GM23338 (cell line): ENCODE data around the gene CGB1. TPM values are rescaled to one million over a fixed set of nuclear protein-coding genes. Genes with fewer than 3 reads are reported as not detected.

Source experiments
- ATAC-seq: fragments of 200-7000 bp; cut with Tn5 transposase; 3 replicates; pipeline ENCODE4 v1.9.1; 2020
- DNase-seq: peaks from one replicate; pipeline ENCODE4 v3.0.0-alpha.2; 2015; ENCODE audit warnings: low spot score
- H2AFZ ChIP-seq: fragments of 200-600 bp; sonication (generic); 2 replicates; pipeline ENCODE4 v1.8.0; 2016; ENCODE audit warnings: antibody characterized with exemption, mild to moderate bottlenecking, moderate library complexity
- H3F3A ChIP-seq: fragments of 200-600 bp; sonication (generic); replicated peaks from 2 replicates; pipeline ENCODE4 v1.8.0; 2017; ENCODE audit warnings: antibody characterized with exemption, mixed run types, low read depth
- H3K27ac ChIP-seq: fragments of 200-600 bp; sonication (generic); 2 replicates; pipeline ENCODE4 v1.6.1; 2016; ENCODE audit warnings: low read depth
- H3K27me3 ChIP-seq: fragments of 200-600 bp; sonication (generic); 2 replicates; pipeline ENCODE4 v1.8.0; 2016; ENCODE audit warnings: mild to moderate bottlenecking, mixed run types, moderate library complexity; ENCODE audit not compliant: insufficient read depth
- H3K36me3 ChIP-seq: fragments of 200-600 bp; sonication (generic); 2 replicates; pipeline ENCODE4 v1.8.0; 2016; ENCODE audit warnings: mild to moderate bottlenecking; ENCODE audit not compliant: insufficient read depth
- H3K4me1 ChIP-seq: fragments of 200-600 bp; sonication (generic); 2 replicates; pipeline ENCODE4 v1.8.0; 2016; ENCODE audit warnings: mild to moderate bottlenecking, moderate library complexity; ENCODE audit not compliant: insufficient read depth
- H3K4me2 ChIP-seq: fragments of 200-600 bp; sonication (generic); 2 replicates; pipeline ENCODE4 v1.7.1; 2017; ENCODE audit warnings: mixed run types
- H3K4me3 ChIP-seq: fragments of 200-600 bp; sonication (generic); 2 replicates; pipeline ENCODE4 v1.6.1; 2016; ENCODE audit warnings: mixed run types
- H3K79me2 ChIP-seq: fragments of 200-600 bp; sonication (generic); replicated peaks from 2 replicates; pipeline ENCODE4 v1.8.0; 2017; ENCODE audit warnings: mild to moderate bottlenecking; ENCODE audit not compliant: insufficient read depth
- H3K9me2 ChIP-seq: fragments of 200-600 bp; sonication (generic); 2 replicates; pipeline ENCODE4 v1.8.0; 2017; ENCODE audit not compliant: insufficient read depth
- H4K20me1 ChIP-seq: fragments of 200-600 bp; sonication (generic); replicated peaks from 2 replicates; pipeline ENCODE4 v1.8.0; 2017; ENCODE audit warnings: mild to moderate bottlenecking; ENCODE audit not compliant: insufficient read depth
- H3K27ac Mint-ChIP-seq: 2 replicates; pipeline ENCODE4 v1.8.0; 2020; ENCODE audit warnings: inconsistent platforms, mild to moderate bottlenecking, moderate library complexity, mixed read lengths
- H3K27me3 Mint-ChIP-seq: 3 replicates; pipeline ENCODE4 v1.8.0; 2022; ENCODE audit warnings: low read depth, mild to moderate bottlenecking, moderate library complexity, mixed read lengths, inconsistent platforms; ENCODE audit not compliant: insufficient read depth, poor library complexity
- H3K36me3 Mint-ChIP-seq: 3 replicates; pipeline ENCODE4 v1.8.0; 2021; ENCODE audit warnings: low read depth, mild to moderate bottlenecking, inconsistent platforms, moderate library complexity, mixed read lengths
- H3K4me1 Mint-ChIP-seq: 3 replicates; pipeline ENCODE4 v1.8.0; 2020; ENCODE audit warnings: mild to moderate bottlenecking, inconsistent platforms, mixed read lengths
- H3K4me3 Mint-ChIP-seq: 3 replicates; pipeline ENCODE4 v1.8.0; 2021; ENCODE audit warnings: moderate library complexity, mild to moderate bottlenecking, inconsistent platforms, mixed read lengths
- H3K9me3 Mint-ChIP-seq: 3 replicates; pipeline ENCODE4 v1.8.0; 2020; ENCODE audit warnings: moderate library complexity, mild to moderate bottlenecking, inconsistent platforms, mixed read lengths
- ETS1 ChIP-seq: IDR thresholded peaks from 2 replicates; pipeline ENCODE4 v1.6.1; 2016; ENCODE audit warnings: antibody characterized with exemption
- EZH2phosphoT487 ChIP-seq: fragments of 200-600 bp; sonication (generic); IDR thresholded peaks from one replicate; pipeline ENCODE4 v1.8.1; 2018; ENCODE audit warnings: antibody characterized with exemption; ENCODE audit not compliant: unreplicated experiment
- JUNB ChIP-seq: IDR thresholded peaks from one replicate; pipeline ENCODE4 v1.6.1; 2016; ENCODE audit warnings: antibody characterized with exemption; ENCODE audit not compliant: unreplicated experiment
- NANOG ChIP-seq: IDR thresholded peaks from 2 replicates; pipeline ENCODE4 v1.6.1; 2016; ENCODE audit warnings: antibody characterized with exemption, borderline replicate concordance
- POLR2AphosphoS5 ChIP-seq: IDR thresholded peaks from 2 replicates; pipeline ENCODE4 v1.6.1; 2016; ENCODE audit warnings: antibody characterized with exemption, low read depth
- ZNF114 ChIP-seq: fragments of 250-450 bp; sonication (Bioruptor Pico); IDR thresholded peaks from 2 replicates; pipeline ENCODE4 v1.5.0; 2020; ENCODE audit warnings: mild to moderate bottlenecking, moderate library complexity
- ZNF331 ChIP-seq: fragments of 250-450 bp; sonication (Bioruptor Pico); IDR thresholded peaks from 2 replicates; pipeline ENCODE4 v1.5.0; 2020; ENCODE audit warnings: low read depth, mild to moderate bottlenecking, moderate library complexity
- polyA plus RNA-seq: library from polyadenylated mRNA; unstranded; fragments of >200 nt; fragmentation: Nextera tagmentation; extraction: Ambion mirVana; gene quantifications from 2 replicates; pipeline ENCODE4 v1.2.1, GENCODE V29; 2016
- total RNA-seq: library from RNA; depleted of rRNA; stranded (reverse); fragments of >200 nt; shearing (Covaris generic); gene quantifications from 2 replicates; pipeline ENCODE4 v1.2.3, GENCODE V29; 2014
- TF ChIP-seq, protein P1 (sequence below), 2 experiments: fragments of 200-600 bp in 1 of 2; sonication (generic) in 1 of 2; conservative IDR thresholded peaks; 2 replicates each; pipeline versions ENCODE4 v1.5.1 to v1.6.1; 2016 to 2017; ENCODE audit warnings: antibody characterized with exemption in 2 of 2, low read depth in 2 of 2, mild to moderate bottlenecking in 2 of 2, moderate library complexity in 1 of 2
- TF ChIP-seq, protein P2 (sequence below): fragments of 250-450 bp; sonication (Bioruptor Pico); IDR thresholded peaks from 2 replicates; pipeline ENCODE4 v1.5.0; 2020; ENCODE audit warnings: mild to moderate bottlenecking, moderate library complexity

The CGB1 gene
- total and polyA plus RNA-seq, 2 experiments from 2014 or later: 0.52 TPM; not detected in 1

DNA sequence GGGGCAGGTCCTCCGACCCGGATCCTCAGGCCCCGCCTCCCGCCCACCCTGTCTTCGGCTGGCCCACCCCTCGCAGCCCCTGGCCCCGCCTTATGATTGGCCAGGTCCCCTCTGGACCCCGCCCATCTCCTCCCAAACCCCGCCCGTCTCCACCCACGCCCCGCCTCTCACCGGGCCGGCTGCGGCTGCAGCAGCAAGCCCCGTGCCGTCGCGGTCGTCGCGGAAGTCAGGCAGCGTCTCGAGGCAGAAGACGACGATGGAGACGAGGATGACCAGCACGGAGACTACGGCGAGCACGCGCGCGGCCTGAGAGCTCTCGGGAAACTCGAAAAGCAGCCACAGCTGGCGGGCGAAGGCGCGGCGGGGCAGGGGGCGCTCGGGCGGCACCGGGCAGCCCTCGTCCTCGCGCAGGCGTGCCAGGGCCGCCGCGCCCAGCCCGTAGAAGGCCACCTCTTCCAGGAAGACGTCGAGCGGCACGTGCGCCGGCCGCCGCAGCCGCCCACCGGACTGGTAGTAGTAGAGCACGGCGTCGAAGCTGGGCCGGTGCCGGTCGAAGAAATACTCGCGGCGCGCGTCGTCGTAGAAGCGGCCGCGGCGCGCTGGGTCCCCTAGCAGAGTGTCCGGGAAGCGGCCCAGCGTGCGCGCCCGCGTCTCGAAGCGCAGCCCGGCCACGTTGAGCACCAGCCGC, 35.3 kb upstream of the CGB1 start:
- peaks cover 29% of the 10 kb centered on the region for H3K9me3 Mint-ChIP-seq
- peaks cover 9% of the 10 kb centered on the region for H3K4me1 ChIP-seq
- H3K4me2 ChIP-seq: peak overlapping the region; percentile 57; the same call in 1 of the 2 replicates
- 0 out of 2 replicates have a peak, but pooled peaks cover 6% of the 10 kb centered on the region for H3K9me2 ChIP-seq
- H3F3A ChIP-seq: no peaks in the 10 kb centered on the region
- no peaks in the 10 kb centered on the region for H3K79me2 ChIP-seq
- H3K27ac ChIP-seq: no peak overlapping the region
- H3K27me3 ChIP-seq: peaks cover 72% of the 10 kb centered on the region
- ATAC-seq: peak; percentile 78
- H3K27me3 Mint-ChIP-seq: peaks cover 69% of the 10 kb centered on the region
- no peaks in the 10 kb centered on the region; the same call in 1 of the 2 replicates for H4K20me1 ChIP-seq
- peak overlapping the region; percentile 38; the same call in 1 of the 2 replicates for H3K4me3 ChIP-seq
- H3K4me1 Mint-ChIP-seq: peaks cover 19% of the 10 kb centered on the region
- no peak overlapping the region for H3K27ac Mint-ChIP-seq
- peak; percentile 91 for DNase-seq
- H3K36me3 Mint-ChIP-seq: peaks cover 10% of the 10 kb centered on the region
- H3K36me3 ChIP-seq: no peaks in the 10 kb centered on the region
- H2AFZ ChIP-seq: peak overlapping the region; percentile 81; the same call in 1 of the 2 replicates
- TF ChIP-seq ETS1: no peak
- TF ChIP-seq ZNF331 (CRISPR knock-in tag): no peak
- peak; percentile 65 for TF ChIP-seq POLR2AphosphoS5
- TF ChIP-seq JUNB: no peak
- TF ChIP-seq ZNF114 (CRISPR knock-in tag): no peak
- TF ChIP-seq, protein P1, sequence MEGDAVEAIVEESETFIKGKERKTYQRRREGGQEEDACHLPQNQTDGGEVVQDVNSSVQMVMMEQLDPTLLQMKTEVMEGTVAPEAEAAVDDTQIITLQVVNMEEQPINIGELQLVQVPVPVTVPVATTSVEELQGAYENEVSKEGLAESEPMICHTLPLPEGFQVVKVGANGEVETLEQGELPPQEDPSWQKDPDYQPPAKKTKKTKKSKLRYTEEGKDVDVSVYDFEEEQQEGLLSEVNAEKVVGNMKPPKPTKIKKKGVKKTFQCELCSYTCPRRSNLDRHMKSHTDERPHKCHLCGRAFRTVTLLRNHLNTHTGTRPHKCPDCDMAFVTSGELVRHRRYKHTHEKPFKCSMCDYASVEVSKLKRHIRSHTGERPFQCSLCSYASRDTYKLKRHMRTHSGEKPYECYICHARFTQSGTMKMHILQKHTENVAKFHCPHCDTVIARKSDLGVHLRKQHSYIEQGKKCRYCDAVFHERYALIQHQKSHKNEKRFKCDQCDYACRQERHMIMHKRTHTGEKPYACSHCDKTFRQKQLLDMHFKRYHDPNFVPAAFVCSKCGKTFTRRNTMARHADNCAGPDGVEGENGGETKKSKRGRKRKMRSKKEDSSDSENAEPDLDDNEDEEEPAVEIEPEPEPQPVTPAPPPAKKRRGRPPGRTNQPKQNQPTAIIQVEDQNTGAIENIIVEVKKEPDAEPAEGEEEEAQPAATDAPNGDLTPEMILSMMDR (conservative IDR thresholded peaks at IDR 0.05; ENCODE audit: low read depth in 2 of 2): no peak; a peak in 1 of 4 replicates
- TF ChIP-seq NANOG: no peak
- peak overlapping the region; percentile 66 for H3K4me3 Mint-ChIP-seq

DNA sequence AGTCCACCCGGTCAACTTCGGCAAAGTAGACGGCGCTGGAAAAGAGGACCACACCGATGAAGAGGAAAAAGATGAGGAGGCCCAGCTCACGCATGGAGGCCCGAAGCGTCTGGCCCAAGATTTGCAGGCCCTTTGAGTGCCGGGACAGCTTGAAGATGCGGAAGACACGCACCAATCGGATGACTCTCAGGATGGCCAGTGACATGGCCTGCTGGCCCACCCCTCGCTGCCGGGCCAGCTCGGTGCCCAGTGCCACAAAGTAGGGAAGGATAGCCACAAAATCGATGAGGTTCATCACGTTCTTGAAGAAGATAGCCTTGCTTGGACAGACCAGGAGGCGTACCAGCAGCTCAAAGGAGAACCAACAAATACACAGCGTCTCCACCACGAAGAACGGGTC, 33.7 kb upstream of the CGB1 start:
- ATAC-seq (no peak), DNase-seq (no peak)
- Histone ChIP-seq H3K36me3 (no peaks in the 10 kb centered on the region), H4K20me1 (no peaks in the 10 kb centered on the region; the same call in 1 of the 2 replicates), H3K9me2 (0 out of 2 replicates have a peak, but pooled peaks cover 6% of the 10 kb centered on the region), H3K27ac (no peak overlapping the region), H2AFZ (no peak overlapping the region), H3F3A (no peaks in the 10 kb centered on the region), H3K27me3 (peaks cover 88% of the 10 kb centered on the region), H3K4me2 (no peak overlapping the region), H3K79me2 (no peaks in the 10 kb centered on the region), H3K4me1 (peaks cover 21% of the 10 kb centered on the region), H3K4me3 (no peak overlapping the region)
- H3K9me3 Mint-ChIP-seq: peaks cover 29% of the 10 kb centered on the region
- H3K36me3 Mint-ChIP-seq: peaks cover 10% of the 10 kb centered on the region
- peaks cover 34% of the 10 kb centered on the region for H3K4me1 Mint-ChIP-seq
- no peak overlapping the region for H3K27ac Mint-ChIP-seq
- H3K4me3 Mint-ChIP-seq: peak overlapping the region; percentile 21; the same call in 1 of the 3 replicates
- H3K27me3 Mint-ChIP-seq: peaks cover 75% of the 10 kb centered on the region
- TF ChIP-seq EZH2phosphoT487 (no peak), NANOG (no peak), ZNF114 (CRISPR knock-in tag) (no peak), JUNB (no peak), POLR2AphosphoS5 (no peak)
- TF ChIP-seq, protein P2, sequence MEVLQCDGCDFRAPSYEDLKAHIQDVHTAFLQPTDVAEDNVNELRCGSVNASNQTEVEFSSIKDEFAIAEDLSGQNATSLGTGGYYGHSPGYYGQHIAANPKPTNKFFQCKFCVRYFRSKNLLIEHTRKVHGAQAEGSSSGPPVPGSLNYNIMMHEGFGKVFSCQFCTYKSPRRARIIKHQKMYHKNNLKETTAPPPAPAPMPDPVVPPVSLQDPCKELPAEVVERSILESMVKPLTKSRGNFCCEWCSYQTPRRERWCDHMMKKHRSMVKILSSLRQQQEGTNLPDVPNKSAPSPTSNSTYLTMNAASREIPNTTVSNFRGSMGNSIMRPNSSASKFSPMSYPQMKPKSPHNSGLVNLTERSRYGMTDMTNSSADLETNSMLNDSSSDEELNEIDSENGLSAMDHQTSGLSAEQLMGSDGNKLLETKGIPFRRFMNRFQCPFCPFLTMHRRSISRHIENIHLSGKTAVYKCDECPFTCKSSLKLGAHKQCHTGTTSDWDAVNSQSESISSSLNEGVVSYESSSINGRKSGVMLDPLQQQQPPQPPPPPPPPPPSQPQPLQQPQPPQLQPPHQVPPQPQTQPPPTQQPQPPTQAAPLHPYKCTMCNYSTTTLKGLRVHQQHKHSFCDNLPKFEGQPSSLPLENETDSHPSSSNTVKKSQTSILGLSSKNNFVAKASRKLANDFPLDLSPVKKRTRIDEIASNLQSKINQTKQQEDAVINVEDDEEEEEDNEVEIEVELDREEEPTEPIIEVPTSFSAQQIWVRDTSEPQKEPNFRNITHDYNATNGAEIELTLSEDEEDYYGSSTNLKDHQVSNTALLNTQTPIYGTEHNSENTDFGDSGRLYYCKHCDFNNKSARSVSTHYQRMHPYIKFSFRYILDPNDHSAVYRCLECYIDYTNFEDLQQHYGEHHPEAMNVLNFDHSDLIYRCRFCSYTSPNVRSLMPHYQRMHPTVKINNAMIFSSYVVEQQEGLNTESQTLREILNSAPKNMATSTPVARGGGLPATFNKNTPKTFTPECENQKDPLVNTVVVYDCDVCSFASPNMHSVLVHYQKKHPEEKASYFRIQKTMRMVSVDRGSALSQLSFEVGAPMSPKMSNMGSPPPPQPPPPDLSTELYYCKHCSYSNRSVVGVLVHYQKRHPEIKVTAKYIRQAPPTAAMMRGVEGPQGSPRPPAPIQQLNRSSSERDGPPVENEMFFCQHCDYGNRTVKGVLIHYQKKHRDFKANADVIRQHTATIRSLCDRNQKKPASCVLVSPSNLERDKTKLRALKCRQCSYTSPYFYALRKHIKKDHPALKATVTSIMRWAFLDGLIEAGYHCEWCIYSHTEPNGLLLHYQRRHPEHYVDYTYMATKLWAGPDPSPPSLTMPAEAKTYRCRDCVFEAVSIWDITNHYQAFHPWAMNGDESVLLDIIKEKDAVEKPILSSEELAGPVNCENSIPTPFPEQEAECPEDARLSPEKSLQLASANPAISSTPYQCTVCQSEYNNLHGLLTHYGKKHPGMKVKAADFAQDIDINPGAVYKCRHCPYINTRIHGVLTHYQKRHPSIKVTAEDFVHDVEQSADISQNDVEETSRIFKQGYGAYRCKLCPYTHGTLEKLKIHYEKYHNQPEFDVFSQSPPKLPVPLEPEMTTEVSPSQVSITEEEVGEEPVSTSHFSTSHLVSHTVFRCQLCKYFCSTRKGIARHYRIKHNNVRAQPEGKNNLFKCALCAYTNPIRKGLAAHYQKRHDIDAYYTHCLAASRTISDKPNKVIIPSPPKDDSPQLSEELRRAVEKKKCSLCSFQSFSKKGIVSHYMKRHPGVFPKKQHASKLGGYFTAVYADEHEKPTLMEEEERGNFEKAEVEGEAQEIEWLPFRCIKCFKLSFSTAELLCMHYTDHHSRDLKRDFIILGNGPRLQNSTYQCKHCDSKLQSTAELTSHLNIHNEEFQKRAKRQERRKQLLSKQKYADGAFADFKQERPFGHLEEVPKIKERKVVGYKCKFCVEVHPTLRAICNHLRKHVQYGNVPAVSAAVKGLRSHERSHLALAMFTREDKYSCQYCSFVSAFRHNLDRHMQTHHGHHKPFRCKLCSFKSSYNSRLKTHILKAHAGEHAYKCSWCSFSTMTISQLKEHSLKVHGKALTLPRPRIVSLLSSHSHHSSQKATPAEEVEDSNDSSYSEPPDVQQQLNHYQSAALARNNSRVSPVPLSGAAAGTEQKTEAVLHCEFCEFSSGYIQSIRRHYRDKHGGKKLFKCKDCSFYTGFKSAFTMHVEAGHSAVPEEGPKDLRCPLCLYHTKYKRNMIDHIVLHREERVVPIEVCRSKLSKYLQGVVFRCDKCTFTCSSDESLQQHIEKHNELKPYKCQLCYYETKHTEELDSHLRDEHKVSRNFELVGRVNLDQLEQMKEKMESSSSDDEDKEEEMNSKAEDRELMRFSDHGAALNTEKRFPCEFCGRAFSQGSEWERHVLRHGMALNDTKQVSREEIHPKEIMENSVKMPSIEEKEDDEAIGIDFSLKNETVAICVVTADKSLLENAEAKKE (CRISPR knock-in tag): no peak
